Right lobe of liver (tissue), 6 donors: ENCODE data around the gene MAN2B1. TPM values are rescaled to one million over a fixed set of nuclear protein-coding genes. Genes with fewer than 3 reads are reported as not detected.
A peak's percentile ranks its signal among the peaks of the same experiment; 100 is the strongest.
"Not testable (repeated sequence)": the region's sequence is repeated elsewhere in the genome, so short reads cannot be mapped to it uniquely, and the experiment has no call there.

Source experiments
- ATAC-seq, 4 donors: fragments of 200-7000 bp; cut with Tn5 transposase; one replicate each; pipeline ENCODE4 v1.9.1; 2020; ENCODE audit warnings: mild to moderate bottlenecking in 4 of 4, moderate library complexity in 4 of 4
- DNase-seq, 3 donors: peaks; one replicate each; pipeline ENCODE4 v3.0.0-alpha.2; 2020
- H3K27ac ChIP-seq, 3 donors: fragments of 200-600 bp; one replicate each; pipeline ENCODE4 v1.8.0; 2022
- H3K27me3 ChIP-seq, 2 donors: fragments of 200-600 bp; one replicate each; pipeline ENCODE4 v1.8.0; 2022
- H3K36me3 ChIP-seq, 4 donors: fragments of 200-600 bp; sonication (generic) in 1 of 4; one replicate each; pipeline versions ENCODE4 v1.5.1 to v1.8.0; 2017 to 2022; ENCODE audit warnings: control low read depth in 1 of 4
- H3K4me1 ChIP-seq, 4 donors: fragments of 200-600 bp; sonication (generic) in 1 of 4; one replicate each; pipeline versions ENCODE4 v1.5.1 to v1.8.0; 2017 to 2022; ENCODE audit warnings: control low read depth in 1 of 4
- H3K4me3 ChIP-seq, 3 donors: fragments of 200-600 bp; one replicate each; pipeline ENCODE4 v1.8.0; 2022
- H3K9me3 ChIP-seq, 4 donors: fragments of 200-600 bp; sonication (generic) in 1 of 4; one replicate each; pipeline versions ENCODE4 v1.5.1 to v1.8.0; 2017 to 2022; ENCODE audit warnings: control low read depth in 1 of 4
- POLR2A ChIP-seq: fragments of 450-650 bp; IDR thresholded peaks from one replicate; pipeline ENCODE4 v1.6.1; 2017; ENCODE audit warnings: antibody characterized with exemption, mild to moderate bottlenecking
- WGBS: methylation state at CpG from one replicate; pipeline ENCODE4 v1.1.6; 2018; ENCODE audit warnings: low coverage, low lambda C conversion rate; ENCODE audit not compliant: insufficient coverage; ENCODE audit errors: missing lambda C conversion rate; 5-methylcytosine and 5-hydroxymethylcytosine counted together
- intact Hi-C, 2 donors: fragments of 100-400 bp; cut with DNase I; formaldehyde crosslinking; loops; one replicate each; pipeline versions ENCODE4 v1.11.2 to v1.14.1; 2022
- total RNA-seq, 6 experiments: library from RNA; depleted of rRNA in 2 of 6; stranded (reverse); fragments of >200 nt in 2 of 6; fragmentation: NEBNext Ultra II Directional in 3 of 6; extraction: Animal tissue kit (Norgen Biotek cat#: 25700) in 3 of 6; gene quantifications; one replicate each; pipeline versions ENCODE4 v1.1.0 to v1.2.4, GENCODE V29; 2016 to 2023
- TF ChIP-seq, protein P1 (sequence below), 4 donors: fragments of 200-600 bp in 3 of 4; fragments of 450-650 bp in 1 of 4; IDR thresholded peaks; one replicate each; pipeline versions ENCODE4 v1.5.1 to v1.8.0; 2016 to 2022; ENCODE audit warnings: antibody characterized with exemption in 4 of 4, mild to moderate bottlenecking in 2 of 4
- donor health status: DM: no; HTN: yes; CAD: no.
- donor health status: DM: no; HTN: no; CAD: no.
- donor health status: DM: no; HTN: no; CAD: no.
- donor health status: DM: no; HTN: yes; CAD: no.
- donor health status: DM: no; HTN: yes; CAD: no.

MAN2B1 gene
- total RNA-seq, 6 experiments from 2014 or later = 32.7 to 76.5 (median 53.6) TPM

DNA sequence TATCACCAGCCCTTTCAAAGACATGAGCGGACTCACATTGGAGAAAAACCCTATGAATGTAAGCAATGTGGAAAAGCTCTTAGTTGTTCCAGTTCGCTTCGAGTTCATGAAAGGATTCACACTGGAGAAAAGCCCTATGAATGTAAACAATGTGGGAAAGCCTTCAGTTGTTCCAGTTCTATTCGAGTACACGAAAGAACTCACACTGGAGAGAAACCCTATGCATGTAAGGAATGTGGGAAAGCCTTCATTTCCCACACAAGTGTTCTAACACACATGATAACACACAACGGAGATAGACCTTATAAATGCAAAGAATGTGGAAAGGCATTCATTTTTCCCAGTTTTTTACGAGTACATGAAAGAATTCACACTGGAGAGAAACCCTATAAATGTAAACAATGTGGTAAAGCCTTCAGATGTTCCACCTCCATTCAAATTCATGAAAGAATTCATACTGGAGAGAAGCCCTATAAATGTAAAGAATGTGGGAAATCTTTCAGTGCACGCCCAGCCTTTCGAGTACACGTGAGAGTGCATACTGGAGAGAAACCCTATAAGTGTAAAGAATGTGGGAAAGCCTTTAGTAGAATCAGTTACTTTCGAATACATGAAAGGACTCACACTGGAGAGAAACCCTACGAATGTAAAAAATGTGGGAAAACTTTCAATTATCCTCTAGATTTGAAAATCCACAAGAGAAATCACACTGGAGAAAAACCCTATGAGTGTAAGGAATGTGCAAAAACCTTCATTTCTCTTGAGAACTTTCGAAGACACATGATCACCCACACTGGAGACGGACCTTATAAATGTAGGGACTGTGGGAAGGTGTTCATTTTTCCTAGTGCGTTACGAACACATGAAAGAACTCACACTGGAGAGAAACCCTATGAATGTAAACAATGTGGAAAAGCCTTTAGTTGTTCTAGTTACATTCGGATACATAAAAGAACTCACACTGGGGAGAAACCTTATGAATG, 38.2 kb downstream of the MAN2B1 start:
- WGBS = 98% methylated on average over 17 of the region's 17 CpGs
- DNase-seq (no peak), ATAC-seq (no peak)
- Histone ChIP-seq H3K27me3 (no peaks in the 10 kb centered on the region), H3K4me1 (no peaks in the 10 kb centered on the region), H3K4me3 (no peak overlapping the region), H3K36me3 (peaks cover 0 to 58% (median 47%) of the 10 kb centered on the region in 4 donors), H3K9me3 (peaks cover 5 to 24% (median 13%) of the 10 kb centered on the region in 4 donors), H3K27ac (no peak overlapping the region)
- intact Hi-C loops = no loop called here
- no peak for TF ChIP-seq POLR2A
- TF ChIP-seq, protein P1, sequence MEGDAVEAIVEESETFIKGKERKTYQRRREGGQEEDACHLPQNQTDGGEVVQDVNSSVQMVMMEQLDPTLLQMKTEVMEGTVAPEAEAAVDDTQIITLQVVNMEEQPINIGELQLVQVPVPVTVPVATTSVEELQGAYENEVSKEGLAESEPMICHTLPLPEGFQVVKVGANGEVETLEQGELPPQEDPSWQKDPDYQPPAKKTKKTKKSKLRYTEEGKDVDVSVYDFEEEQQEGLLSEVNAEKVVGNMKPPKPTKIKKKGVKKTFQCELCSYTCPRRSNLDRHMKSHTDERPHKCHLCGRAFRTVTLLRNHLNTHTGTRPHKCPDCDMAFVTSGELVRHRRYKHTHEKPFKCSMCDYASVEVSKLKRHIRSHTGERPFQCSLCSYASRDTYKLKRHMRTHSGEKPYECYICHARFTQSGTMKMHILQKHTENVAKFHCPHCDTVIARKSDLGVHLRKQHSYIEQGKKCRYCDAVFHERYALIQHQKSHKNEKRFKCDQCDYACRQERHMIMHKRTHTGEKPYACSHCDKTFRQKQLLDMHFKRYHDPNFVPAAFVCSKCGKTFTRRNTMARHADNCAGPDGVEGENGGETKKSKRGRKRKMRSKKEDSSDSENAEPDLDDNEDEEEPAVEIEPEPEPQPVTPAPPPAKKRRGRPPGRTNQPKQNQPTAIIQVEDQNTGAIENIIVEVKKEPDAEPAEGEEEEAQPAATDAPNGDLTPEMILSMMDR (IDR thresholded peaks at IDR 0.05) = no peak

DNA sequence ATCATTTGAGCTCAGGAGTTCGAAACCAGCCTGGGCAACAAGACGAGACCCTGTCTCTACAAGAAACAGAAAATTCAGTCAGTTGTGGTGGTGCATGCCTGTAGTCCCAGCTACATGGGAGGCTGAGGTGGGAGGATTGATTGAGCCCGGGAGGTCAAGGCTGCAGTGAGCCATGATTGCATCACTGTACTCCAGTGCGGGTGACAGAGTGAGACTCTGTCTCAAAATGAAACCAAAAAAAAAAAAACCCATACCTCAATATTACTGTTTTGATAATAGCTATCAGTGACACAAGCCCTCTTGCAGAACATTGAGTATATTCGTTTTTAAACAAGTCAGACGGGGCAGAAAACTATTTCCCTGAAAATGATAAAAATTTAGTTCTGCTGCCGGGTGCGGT, 39.6 kb downstream of the MAN2B1 start:
- WGBS = 96% methylated on average over 7 of the region's 8 CpGs
- Histone ChIP-seq H3K36me3 (peaks cover 0 to 58% (median 47%) of the 10 kb centered on the region in 4 donors), H3K4me3 (no peak overlapping the region), H3K9me3 (peaks cover 5 to 24% (median 16%) of the 10 kb centered on the region in 4 donors), H3K27ac (no peak overlapping the region), H3K27me3 (no peaks in the 10 kb centered on the region), H3K4me1 (no peaks in the 10 kb centered on the region)
- no peak for TF ChIP-seq POLR2A
- TF ChIP-seq, protein P1 (IDR thresholded peaks at IDR 0.05) = no peak
- ATAC-seq = no peak
- intact Hi-C loops = no loop called here
- DNase-seq = peak in 1 of 3 donors; percentile 1

DNA sequence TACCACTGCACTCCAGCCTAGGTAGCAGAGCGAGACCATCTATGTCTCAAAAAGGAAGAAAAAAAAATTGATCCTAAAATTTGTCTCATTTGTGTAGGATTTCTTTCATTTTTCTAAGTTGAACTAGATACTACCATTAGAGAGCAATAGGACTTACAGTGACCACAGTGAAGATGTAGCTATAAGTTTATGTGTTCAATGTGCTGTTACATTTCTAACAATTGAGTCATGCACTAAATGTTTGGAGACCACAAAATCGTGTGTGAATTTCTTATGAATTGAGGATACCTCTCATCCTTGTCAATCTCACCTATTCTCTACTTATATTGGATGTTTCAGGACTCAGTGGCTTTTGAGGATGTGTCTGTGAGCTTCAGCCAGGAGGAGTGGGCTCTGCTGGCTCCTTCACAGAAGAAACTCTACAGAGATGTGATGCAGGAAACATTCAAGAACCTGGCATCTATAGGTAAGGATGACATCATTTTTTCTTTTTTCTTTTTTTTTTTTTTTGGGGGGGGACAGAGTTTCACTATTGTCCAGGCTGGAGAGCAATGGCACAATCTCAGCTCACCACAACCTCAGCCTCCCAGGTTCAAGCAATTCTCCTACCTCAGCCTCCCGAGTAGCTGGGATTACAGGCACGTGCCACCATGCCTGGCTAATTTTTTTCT, 43.0 kb downstream of the MAN2B1 start:
- DNase-seq (no peak), ATAC-seq (no peak)
- TF ChIP-seq POLR2A = no peak
- TF ChIP-seq, protein P1 (IDR thresholded peaks at IDR 0.05) = no peak
- Histone ChIP-seq H3K4me1 (no peaks in the 10 kb centered on the region), H3K27me3 (no peaks in the 10 kb centered on the region), H3K36me3 (peaks cover 0 to 46% (median 42%) of the 10 kb centered on the region in 4 donors), H3K9me3 (peaks cover 5 to 16% (median 12%) of the 10 kb centered on the region in 4 donors), H3K27ac (no peak overlapping the region), H3K4me3 (no peak overlapping the region)
- 90% methylated on average over 4 of the region's 4 CpGs for WGBS
- intact Hi-C loops = no loop called here

DNA sequence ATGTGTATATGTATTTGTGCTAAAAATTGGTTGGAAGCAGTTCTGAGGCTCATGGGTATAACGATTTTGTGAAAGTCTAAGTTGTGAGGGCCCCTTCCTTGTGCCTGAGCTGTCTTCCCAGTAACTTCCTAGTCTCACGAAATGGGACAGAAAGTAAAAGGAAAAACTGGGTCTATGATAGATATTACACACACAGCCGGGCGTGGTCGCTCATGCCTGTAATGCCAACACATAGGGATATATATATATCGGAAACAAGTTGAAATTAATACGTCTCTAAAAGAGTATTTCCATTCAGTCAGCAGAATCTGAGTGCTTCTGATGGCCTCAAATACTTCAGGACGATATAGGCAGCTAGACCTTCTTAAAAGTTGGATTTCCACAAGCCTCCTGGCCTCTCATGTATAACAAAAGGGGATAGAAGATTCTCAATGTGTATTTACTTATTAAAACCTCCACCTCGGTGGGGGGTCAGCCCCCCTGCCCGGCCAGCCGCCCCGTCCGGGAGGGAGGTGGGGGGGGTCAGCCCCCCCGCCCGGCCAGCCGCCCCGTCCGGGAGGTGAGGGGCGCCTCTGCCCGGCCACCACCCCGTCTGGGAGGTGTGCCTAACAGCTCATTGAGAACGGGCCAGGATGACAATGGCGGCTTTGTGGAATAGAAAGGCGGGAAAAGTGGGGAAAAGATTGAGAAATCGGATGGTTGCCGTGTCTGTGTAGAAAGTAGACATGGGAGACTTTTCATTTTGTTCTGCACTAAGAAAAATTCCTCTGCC, 45.1 kb downstream of the MAN2B1 start:
- H3K4me3 ChIP-seq, H3K27ac ChIP-seq, H3K27me3 ChIP-seq, H3K9me3 ChIP-seq, DNase-seq, ATAC-seq, intact Hi-C loops, H3K4me1 ChIP-seq: not testable (repeated sequence)
- H3K36me3 ChIP-seq = peaks cover 0 to 27% (median 22%) of the 10 kb centered on the region in 4 donors
- WGBS = 79% methylated on average over 17 of the region's 26 CpGs
